ENCODE data around the gene SYMPK. TPM values are rescaled to one million over a fixed set of nuclear protein-coding genes. Genes with fewer than 3 reads are reported as not detected.

The SYMPK gene
- total RNA-seq, 4 donors from 2014 or later, result 31.0 to 89.0 (median 57.4) TPM

DNA sequence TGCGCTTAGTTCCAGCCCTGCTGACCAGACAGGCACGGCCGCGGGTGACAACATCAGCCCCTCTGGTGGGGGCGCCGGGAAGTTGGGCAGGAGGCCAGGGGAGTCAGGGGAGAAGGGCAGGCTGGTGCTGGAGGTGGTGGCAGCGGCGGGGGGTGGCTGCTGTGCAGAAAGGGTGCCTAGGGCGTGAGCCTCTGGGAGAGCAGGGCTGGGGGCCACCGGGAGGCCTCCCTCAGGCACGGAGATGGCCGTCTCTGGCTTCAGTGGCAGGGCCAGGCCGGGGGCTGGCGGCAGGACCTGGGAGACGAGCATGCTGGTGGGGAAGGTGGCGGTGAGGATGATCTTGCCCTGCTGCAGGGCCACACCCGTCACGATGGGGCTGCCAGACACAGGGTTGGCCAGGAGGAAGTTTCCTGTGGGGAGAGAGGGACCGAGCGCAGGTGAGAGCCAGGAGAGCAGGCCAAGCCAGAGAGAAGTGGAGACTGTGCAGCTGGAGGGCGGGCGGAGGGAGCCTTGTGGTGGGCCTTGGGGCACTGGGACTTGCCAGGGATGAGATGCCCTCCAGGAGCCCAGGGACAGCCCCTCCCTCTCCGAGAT is 97.1 kb downstream of the SYMPK start:
- no peak for DNase-seq (ENCODE audit: low spot score in 2 of 2)
- Histone ChIP-seq H3K9me3 (no peaks in the 10 kb centered on the region), H3K4me3 (peak overlapping the region in 1 of 4 donors; percentile 89), H3K27ac (peak overlapping the region; percentile 49 to 99 (median 96)), H3K36me3 (peaks cover 0 to 9% (median 0%) of the 10 kb centered on the region in 3 donors), H3K27me3 (no peaks in the 10 kb centered on the region), H3K4me1 (peaks cover 0 to 45% (median 31%) of the 10 kb centered on the region in 4 donors)
- TF ChIP-seq, protein P1, sequence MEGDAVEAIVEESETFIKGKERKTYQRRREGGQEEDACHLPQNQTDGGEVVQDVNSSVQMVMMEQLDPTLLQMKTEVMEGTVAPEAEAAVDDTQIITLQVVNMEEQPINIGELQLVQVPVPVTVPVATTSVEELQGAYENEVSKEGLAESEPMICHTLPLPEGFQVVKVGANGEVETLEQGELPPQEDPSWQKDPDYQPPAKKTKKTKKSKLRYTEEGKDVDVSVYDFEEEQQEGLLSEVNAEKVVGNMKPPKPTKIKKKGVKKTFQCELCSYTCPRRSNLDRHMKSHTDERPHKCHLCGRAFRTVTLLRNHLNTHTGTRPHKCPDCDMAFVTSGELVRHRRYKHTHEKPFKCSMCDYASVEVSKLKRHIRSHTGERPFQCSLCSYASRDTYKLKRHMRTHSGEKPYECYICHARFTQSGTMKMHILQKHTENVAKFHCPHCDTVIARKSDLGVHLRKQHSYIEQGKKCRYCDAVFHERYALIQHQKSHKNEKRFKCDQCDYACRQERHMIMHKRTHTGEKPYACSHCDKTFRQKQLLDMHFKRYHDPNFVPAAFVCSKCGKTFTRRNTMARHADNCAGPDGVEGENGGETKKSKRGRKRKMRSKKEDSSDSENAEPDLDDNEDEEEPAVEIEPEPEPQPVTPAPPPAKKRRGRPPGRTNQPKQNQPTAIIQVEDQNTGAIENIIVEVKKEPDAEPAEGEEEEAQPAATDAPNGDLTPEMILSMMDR (IDR thresholded peaks at IDR 0.05), result no peak
- TF ChIP-seq POLR2A (IDR thresholded peaks at IDR 0.05) (no peak), EP300 (IDR thresholded peaks at IDR 0.05) (no peak)
- 57 to 58% methylated on average over 23 of the region's 23 CpGs for WGBS, 2 donors

Other genes with a start within 250 kb of the SYMPK start
- gene EML2, start 223.8 kb downstream of the SYMPK start, total RNA-seq, result 10 to 100 TPM; 21.0 to 57.1 (median 25.0) TPM
- gene GIPR, start 194.9 kb downstream of the SYMPK start, total RNA-seq, result 1 to 10 TPM in 1 of 4 donors, under 1 TPM in 1, not detected in 2; 0.98 to 2.4 TPM
- gene SNRPD2, start 171.2 kb downstream of the SYMPK start, total RNA-seq, result 100 to 1,000 TPM; 125 to 151 (median 137) TPM
- 10 to 100 TPM in 2 of 4 donors, 1 to 10 TPM in 2; 5.9 to 13.2 (median 10.5) TPM for gene QPCTL, start 170.5 kb downstream of the SYMPK start, total RNA-seq
- gene FBXO46, start 132.3 kb downstream of the SYMPK start, total RNA-seq, result 10 to 100 TPM in 3 of 4 donors, 1 to 10 TPM in 1; 9.8 to 15.9 (median 13.7) TPM
- gene MEIOSIN, start 129.7 kb downstream of the SYMPK start, total RNA-seq, result not detected
- gene SIX5, start 93.9 kb downstream of the SYMPK start, total RNA-seq, result 10 to 100 TPM; 21.0 to 31.0 (median 22.9) TPM
- gene DMPK, start 80.7 kb downstream of the SYMPK start, total RNA-seq, result 10 to 100 TPM; 59.0 to 87.9 (median 77.4) TPM
- 10 to 100 TPM; 28.4 to 75.0 (median 53.8) TPM for gene DMWD, start 70.3 kb downstream of the SYMPK start, total RNA-seq
- gene RSPH6A, start 47.8 kb downstream of the SYMPK start, total RNA-seq, result under 1 TPM in 1 of 4 donors, not detected in 3; 0.30 TPM
- not detected for gene FOXA3, start 1.2 kb upstream of the SYMPK start, total RNA-seq
- gene IRF2BP1, start 23.0 kb upstream of the SYMPK start, total RNA-seq, result 10 to 100 TPM; 16.4 to 33.3 (median 27.2) TPM
- gene MYPOP, start 39.5 kb upstream of the SYMPK start, total RNA-seq, result 1 to 10 TPM; 3.6 to 9.0 (median 5.5) TPM
- not detected for gene NANOS2, start 51.6 kb upstream of the SYMPK start, total RNA-seq
- gene NOVA2, start 110.7 kb upstream of the SYMPK start, total RNA-seq, result 1 to 10 TPM; 1.5 to 6.9 (median 1.7) TPM
- gene CCDC61, start 132.3 kb upstream of the SYMPK start, total RNA-seq, result 10 to 100 TPM; 16.2 to 31.4 (median 21.3) TPM
- gene PGLYRP1, start 159.9 kb upstream of the SYMPK start, total RNA-seq, result not detected
- gene IGFL4, start 177.9 kb upstream of the SYMPK start, total RNA-seq, result 1 to 10 TPM in 1 of 4 donors, under 1 TPM in 3; 0.21 to 1.8 (median 0.89) TPM